GM10266 (cell line): ENCODE measurements around the gene TNNT3.

Source experiments
- DNase-seq: peaks from one replicate; pipeline ENCODE4 v3.0.0; 2012; ENCODE audit errors: extremely low spot score
- CTCF ChIP-seq: IDR thresholded peaks from 2 replicates; pipeline ENCODE4 v1.5.1; 2012; ENCODE audit warnings: mild to moderate bottlenecking, low read depth; ENCODE audit not compliant: control insufficient read depth, insufficient read depth; ENCODE audit errors: missing control alignments

TNNT3 gene

GRCh38 chr11:1943977-1944376, 24.5 kb downstream of the TNNT3 start:
- no peak for DNase-seq

GRCh38 chr11:1946812-1947484, 27.4 kb downstream of the TNNT3 start, which contains the start of gene MRPL23:
Gene MRPL23, plus strand, starts transcription at chr11:1947332. Its CDS starts 31 bp downstream, at chr11:1947363.
- DNase-seq = no peak
- no peak for TF ChIP-seq CTCF

More at GRCh38 chr11:1943977-1944376, 24.5 kb downstream of the TNNT3 start:
- no peak for TF ChIP-seq CTCF

- TF ChIP-seq CTCF = no peak
Observed at GRCh38 chr11:1947592-1948237, 28.2 kb downstream of the TNNT3 start.

GRCh38 chr11:1948389-1948788, 28.9 kb downstream of the TNNT3 start:
- DNase-seq = no peak
- no peak for TF ChIP-seq CTCF

More at GRCh38 chr11:1947592-1948237, 28.2 kb downstream of the TNNT3 start:
- DNase-seq = no peak

- TF ChIP-seq CTCF = no peak
- no peak for DNase-seq
Observed at GRCh38 chr11:1949302-1949701, 29.8 kb downstream of the TNNT3 start.

- TF ChIP-seq CTCF = no peak
- no peak for DNase-seq
Observed at GRCh38 chr11:1949922-1950321, 30.4 kb downstream of the TNNT3 start.
